GM19372 (cell line): ENCODE measurements around the gene CNTFR.

Experiments
- ATAC-seq: cut with Tn5 transposase; IDR thresholded peaks from one replicate; pipeline ENCODE4 v1.9.1; 2021; ENCODE audit warnings: mild to moderate bottlenecking, low read depth, moderate library complexity; ENCODE audit not compliant: unreplicated experiment

Gene CNTFR

GRCh38 chr9:34557426-34558321 is 31.9 kb downstream of the CNTFR start:
- no peak for ATAC-seq

DNA sequence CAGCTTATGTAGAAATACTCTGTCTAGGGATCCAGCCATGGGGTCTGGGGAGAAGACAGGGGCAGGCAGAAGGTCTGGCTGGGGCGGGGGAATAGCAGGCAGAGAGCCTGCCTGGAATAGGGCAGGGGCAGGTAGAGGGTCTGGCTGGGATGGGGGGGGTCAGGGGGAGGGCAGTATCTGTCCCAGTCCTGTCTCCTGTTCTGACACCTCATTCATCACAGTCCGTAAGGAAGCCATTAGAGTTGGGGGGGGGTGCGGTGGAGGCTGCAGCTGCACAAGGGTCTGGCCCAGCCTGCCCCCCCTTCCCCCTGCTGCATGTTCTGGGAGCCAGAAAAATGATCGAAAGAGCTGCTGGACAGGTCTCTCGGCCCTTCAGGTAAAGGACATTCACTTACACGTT is 32.6 kb downstream of the CNTFR start:
- no peak for ATAC-seq

- no peak for ATAC-seq
These were observed 33.5 kb downstream of the CNTFR start for GRCh38 chr9:34555936-34556525.

GRCh38 chr9:34555500-34555899 is 34.0 kb downstream of the CNTFR start:
- ATAC-seq, result no peak

DNA sequence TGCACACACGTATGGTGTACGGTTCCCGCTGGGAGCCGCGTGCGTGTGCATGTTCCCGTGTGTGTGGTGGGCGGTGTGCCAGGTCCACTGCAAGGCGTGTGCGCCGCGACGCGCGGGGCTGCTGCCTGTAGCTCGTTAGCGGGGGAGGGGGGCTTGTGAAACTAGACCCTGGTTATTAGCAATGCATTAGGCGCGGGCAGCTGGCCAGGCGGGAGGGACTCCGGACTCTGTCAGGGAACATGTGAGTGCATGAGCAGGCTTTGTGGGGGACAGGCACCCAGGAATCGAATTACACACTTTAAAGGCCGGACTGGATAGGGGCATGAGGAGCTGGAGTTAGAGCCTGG is 34.5 kb downstream of the CNTFR start:
- ATAC-seq, result no peak

DNA sequence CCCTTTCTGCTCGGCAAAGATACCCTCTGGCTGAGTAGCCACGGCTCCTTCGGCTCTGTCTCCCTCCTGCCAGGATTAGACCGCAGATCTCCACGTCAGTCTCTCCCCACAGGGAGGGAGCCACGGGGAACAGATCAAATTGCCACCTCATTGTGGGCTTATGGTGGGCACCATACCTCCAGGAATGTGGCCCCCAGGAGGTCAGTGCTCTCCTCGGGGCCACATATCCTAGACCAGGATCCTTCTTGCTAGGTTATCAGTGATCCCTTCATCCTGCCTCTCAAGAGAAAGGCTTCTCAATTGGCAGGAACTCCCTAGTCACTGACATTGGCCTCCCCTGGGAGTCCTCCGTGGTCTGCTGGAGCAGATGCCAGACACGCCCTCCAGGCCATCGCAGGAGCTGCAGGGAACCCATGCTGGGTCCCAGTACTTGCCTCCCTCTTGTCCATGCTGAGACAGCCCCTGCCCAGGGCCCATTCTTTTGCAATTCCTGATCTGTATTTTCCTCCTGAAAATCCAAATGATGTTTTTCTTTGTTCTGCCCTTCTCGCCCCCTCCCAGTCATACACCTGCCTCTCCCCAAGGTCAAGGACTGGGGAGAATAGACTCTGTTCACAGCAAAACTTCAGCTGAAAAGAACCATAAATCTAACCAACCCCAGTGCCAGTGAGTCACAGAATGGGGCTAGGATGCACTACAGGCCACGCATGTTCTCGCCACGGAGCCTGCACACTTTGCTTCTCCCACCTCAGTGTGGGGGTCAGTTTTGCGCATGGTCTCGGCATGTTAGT is 35.1 kb downstream of the CNTFR start:
- ATAC-seq, result no peak

DNA sequence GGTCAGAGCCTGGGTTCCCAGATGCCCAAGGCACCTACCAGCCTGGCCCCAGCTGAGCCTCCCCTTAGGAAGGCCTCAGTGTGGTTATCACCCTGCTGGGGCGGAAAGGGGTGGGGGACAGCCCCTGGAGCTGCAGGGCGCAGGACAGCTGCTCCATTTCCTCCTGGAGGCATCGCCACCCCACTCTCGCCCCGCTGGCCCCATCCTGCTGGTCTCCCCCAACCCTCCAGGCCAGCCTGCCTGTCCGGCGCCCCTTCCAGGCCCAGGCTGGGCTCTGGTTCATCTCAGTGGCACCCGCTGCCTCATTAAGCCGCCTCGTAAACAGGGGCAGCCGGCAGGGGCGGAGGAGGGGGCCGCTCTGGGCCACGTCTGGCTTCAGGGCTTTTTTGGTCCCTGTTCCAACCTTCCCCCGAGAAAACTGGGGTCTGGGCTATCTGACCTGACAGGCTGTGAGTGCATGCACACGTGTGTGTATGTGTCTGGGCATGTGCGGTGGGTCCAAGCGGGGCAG is 36.0 kb downstream of the CNTFR start:
- ATAC-seq, result no peak

DNA sequence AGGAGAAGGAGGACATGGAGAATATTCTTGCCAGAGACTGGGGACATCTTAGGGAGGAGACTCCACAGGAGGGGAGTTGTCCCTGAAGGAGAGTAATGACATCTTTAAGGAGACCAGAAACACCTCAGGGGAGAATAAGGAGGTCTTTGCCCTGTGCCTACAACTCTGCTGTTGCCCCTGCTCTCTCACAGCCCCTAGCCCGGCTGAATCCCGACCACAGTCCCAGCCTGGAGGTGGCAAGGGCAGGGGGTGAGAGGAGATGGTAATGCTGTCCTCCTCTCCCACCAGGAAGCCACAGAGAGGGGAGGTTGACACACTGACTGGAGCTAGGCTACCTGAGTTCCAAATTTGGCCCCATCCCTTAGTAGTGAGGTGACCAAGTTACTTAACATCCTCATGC is 36.5 kb downstream of the CNTFR start:
- ATAC-seq, result no peak

GRCh38 chr9:34552606-34552981 is 36.9 kb downstream of the CNTFR start:
- no peak for ATAC-seq

GRCh38 chr9:34551751-34552605 is 37.5 kb downstream of the CNTFR start:
- no peak for ATAC-seq

- ATAC-seq, result no peak
These were observed 38.7 kb downstream of the CNTFR start for GRCh38 chr9:34550681-34551270.

GRCh38 chr9:34550016-34550680 is 39.4 kb downstream of the CNTFR start:
- ATAC-seq, result no peak

DNA sequence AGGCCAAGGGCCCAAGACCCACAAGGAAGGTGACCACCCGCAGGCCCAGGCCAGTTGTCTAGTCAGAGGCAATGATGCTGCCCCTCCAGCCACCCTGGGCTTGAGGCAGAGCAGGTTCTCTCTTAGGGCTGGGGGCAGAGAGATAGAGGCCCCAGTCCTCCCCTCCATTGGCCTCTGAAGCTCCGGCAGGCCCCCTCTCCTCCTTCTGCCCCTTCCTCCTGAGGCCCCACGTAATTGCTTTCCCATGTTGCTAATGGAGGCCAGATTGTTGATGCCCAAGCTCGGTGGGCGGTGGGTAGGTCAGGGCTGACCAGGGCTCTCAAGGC is 40.2 kb downstream of the CNTFR start:
- ATAC-seq, result no peak

DNA sequence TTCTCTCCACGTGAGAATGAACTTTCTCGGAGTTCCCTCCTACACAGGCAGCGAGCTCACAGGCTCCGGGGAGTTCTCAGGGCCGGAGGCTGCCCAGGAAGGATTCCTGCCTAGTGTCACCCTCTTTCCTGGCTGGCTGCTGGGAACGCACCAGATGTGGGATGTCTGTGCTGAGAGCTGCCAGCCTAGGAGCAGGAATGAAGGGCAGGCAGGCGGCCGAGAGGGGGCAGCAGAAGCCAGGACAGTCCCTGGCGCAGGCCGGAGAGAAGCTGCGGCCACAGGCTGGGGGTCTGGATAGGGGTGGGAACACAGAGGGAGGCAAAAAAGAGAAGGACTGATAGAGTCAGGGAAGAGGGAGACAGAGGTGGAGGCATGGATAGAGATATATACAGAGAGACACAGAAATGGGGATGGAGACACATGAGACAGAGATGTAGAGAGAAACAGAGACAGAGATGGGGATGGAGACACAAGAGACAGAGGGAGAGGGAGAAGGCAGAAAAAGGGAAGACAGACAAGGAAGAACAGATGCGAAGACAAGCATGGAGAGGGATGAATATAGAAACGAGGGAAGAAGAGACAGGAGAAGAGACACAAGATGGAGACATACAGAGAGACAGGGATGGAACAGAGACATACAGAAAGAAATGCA is 41.4 kb downstream of the CNTFR start:
- ATAC-seq, result no peak

- ATAC-seq, result no peak
These were observed 42.4 kb downstream of the CNTFR start for GRCh38 chr9:34546834-34547827.

GRCh38 chr9:34546102-34546833 is 43.3 kb downstream of the CNTFR start:
- no peak for ATAC-seq

GRCh38 chr9:34545497-34545896 is 44.0 kb downstream of the CNTFR start:
- no peak for ATAC-seq
